Left lung (tissue), 10 donors: ENCODE measurements around the gene OTUB2. TPM values are rescaled to one million over a fixed set of nuclear protein-coding genes. Genes with fewer than 3 reads are reported as not detected.

ENCODE experiments used
- ATAC-seq: fragments of 200-7000 bp; cut with Tn5 transposase; one replicate; pipeline ENCODE4 v1.9.1; 2020; ENCODE audit warnings: moderate library complexity
- DNase-seq, 4 donors: peaks; one replicate each; pipeline ENCODE4 v3.0.0-alpha.2; 2013 to 2020
- H3K27ac ChIP-seq, 2 donors: fragments of 200-600 bp; sonication (generic) in 1 of 2; one replicate each; pipeline versions ENCODE4 v1.5.0 to v1.8.0; 2020 to 2021
- H3K27me3 ChIP-seq, 2 donors: fragments of 200-600 bp; sonication (generic) in 1 of 2; one replicate each; pipeline versions ENCODE4 v1.5.0 to v1.8.0; 2020 to 2021
- H3K36me3 ChIP-seq, 2 donors: fragments of 200-600 bp; sonication (generic) in 1 of 2; one replicate each; pipeline versions ENCODE4 v1.5.0 to v1.8.0; 2020 to 2021
- H3K4me1 ChIP-seq, 2 donors: fragments of 200-600 bp; one replicate each; pipeline ENCODE4 v1.8.0; 2021
- H3K4me3 ChIP-seq, 2 donors: fragments of 200-600 bp; sonication (generic) in 1 of 2; one replicate each; pipeline versions ENCODE4 v1.5.0 to v1.8.0; 2020 to 2021; ENCODE audit warnings: mild to moderate bottlenecking in 1 of 2
- H3K9me3 ChIP-seq, 2 donors: fragments of 200-600 bp; sonication (generic) in 1 of 2; one replicate each; pipeline versions ENCODE4 v1.5.0 to v1.8.0; 2020 to 2021
- CTCF ChIP-seq, 2 donors: fragments of 200-600 bp; sonication (generic) in 1 of 2; IDR thresholded peaks; one replicate each; pipeline versions ENCODE4 v1.5.0 to v1.8.0; 2021; ENCODE audit warnings: antibody characterized with exemption in 2 of 2
- intact Hi-C, 2 donors: fragments of 100-400 bp; cut with DNase I; formaldehyde crosslinking; loops; one replicate each; pipeline versions ENCODE4 v1.11.2 to v1.14.2; 2022
- polyA plus RNA-seq, 6 donors: library from polyadenylated mRNA; unstranded; fragments of 120-200 nt; gene quantifications; one replicate each; pipeline ENCODE4 v1.2.1, GENCODE V29; 2013; ENCODE audit not compliant: insufficient read length in 6 of 6
- total RNA-seq, 2 donors: library from RNA; stranded (reverse); fragmentation: NEBNext Ultra II Directional; extraction: Animal tissue kit (Norgen Biotek cat#: 25700); gene quantifications; one replicate each; pipeline ENCODE4 v1.2.1, GENCODE V29; 2021
- donor health status: DM: no; HTN: yes; CAD: no.
- donor health status: DM: no; HTN: no; CAD: no.

The OTUB2 gene
- total and polyA plus RNA-seq, 8 donors, result 1.2 to 5.4 (median 3.9) TPM

DNA sequence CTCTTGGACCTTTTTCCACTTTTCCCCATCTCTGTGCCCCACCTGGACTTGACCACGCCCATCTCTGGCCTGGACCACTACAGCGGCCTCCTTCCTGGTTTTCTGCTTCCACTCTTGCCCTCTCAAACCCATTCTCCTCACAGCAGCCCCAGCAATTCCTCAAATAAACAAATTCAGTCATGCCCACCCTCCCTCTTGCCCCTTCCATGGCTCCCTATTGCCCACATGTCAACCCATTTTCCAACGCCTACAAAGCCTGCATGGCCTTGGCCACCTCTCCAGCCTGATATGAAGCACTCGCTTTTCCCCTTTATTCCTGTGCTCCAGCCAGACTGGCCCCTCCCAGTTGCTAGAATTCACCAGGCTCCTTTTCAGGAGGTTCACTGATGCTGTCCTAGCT is 5.9 kb upstream of the OTUB2 start:
- TF ChIP-seq CTCF (IDR thresholded peaks at IDR 0.05), result no peak
- no peaks in the 10 kb centered on the region for H3K27me3 ChIP-seq
- H3K27ac ChIP-seq, result no peak overlapping the region
- H3K36me3 ChIP-seq, result no peaks in the 10 kb centered on the region
- DNase-seq (no peak), ATAC-seq (no peak)
- H3K9me3 ChIP-seq, result no peaks in the 10 kb centered on the region
- H3K4me1 ChIP-seq, result no peaks in the 10 kb centered on the region
- no peak overlapping the region for H3K4me3 ChIP-seq
- intact Hi-C loops, result no loop called here

- ATAC-seq (no peak), DNase-seq (no peak)
- intact Hi-C loops, result no loop called here
- no peaks in the 10 kb centered on the region for H3K36me3 ChIP-seq
- no peaks in the 10 kb centered on the region for H3K27me3 ChIP-seq
- no peaks in the 10 kb centered on the region for H3K9me3 ChIP-seq
- peaks cover 0 to 6% of the 10 kb centered on the region in 2 donors for H3K4me1 ChIP-seq
- H3K4me3 ChIP-seq, result no peak overlapping the region
- no peak overlapping the region for H3K27ac ChIP-seq
- TF ChIP-seq CTCF (IDR thresholded peaks at IDR 0.05), result no peak
These were observed 5.1 kb upstream of the OTUB2 start for GRCh38 chr14:94021001-94021400.

DNA sequence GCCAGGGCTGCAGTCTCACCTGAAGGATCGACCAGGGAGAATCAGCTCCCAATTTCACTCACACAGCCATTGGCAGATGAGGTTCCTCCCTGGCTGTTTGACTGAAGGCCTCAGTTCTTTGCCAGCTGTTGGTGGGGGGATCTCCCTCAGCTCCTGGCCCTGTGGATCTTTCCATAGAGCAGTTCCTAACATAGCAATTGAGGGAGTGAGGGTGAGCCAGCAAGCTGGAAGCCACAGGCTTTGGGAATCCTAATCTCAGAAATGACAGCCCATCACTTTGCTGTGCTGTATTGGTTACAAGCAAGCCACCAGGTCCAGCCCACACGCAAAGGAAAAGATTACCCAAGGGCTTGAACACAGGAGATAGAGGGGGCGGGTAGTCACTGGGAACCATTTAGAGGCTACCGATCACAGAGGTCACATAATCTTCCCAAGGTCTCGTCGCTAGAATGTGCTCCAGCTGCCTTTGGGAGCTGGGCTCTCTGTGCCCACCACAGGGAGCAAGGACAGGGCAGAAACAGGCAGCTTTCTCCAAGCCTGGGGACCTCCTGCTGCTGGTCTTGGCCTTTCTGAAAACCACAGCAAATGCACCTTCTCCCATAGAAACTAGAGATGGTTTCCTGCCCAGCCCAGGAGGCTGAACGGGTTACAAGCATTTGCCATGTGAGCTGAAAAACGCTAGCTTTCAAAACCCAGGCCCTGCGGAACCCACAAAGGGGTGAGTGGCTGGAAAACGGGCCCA is 4.6 kb upstream of the OTUB2 start:
- Histone ChIP-seq H3K4me1 (peaks cover 0 to 7% of the 10 kb centered on the region in 2 donors), H3K36me3 (no peaks in the 10 kb centered on the region), H3K9me3 (no peaks in the 10 kb centered on the region), H3K4me3 (no peak overlapping the region), H3K27me3 (no peaks in the 10 kb centered on the region), H3K27ac (no peak overlapping the region)
- no peak for TF ChIP-seq CTCF (IDR thresholded peaks at IDR 0.05)
- ATAC-seq, result no peak
- no peak for DNase-seq
- intact Hi-C loops, result no loop called here

GRCh38 chr14:94022532-94023411 is 3.4 kb upstream of the OTUB2 start:
- H3K27me3 ChIP-seq, result no peaks in the 10 kb centered on the region
- no peak for TF ChIP-seq CTCF (IDR thresholded peaks at IDR 0.05)
- no peak overlapping the region for H3K4me3 ChIP-seq
- H3K4me1 ChIP-seq, result peaks cover 5 to 16% of the 10 kb centered on the region in 2 donors
- no peaks in the 10 kb centered on the region for H3K9me3 ChIP-seq
- no peaks in the 10 kb centered on the region for H3K36me3 ChIP-seq
- ATAC-seq (no peak), DNase-seq (no peak)
- no peak overlapping the region for H3K27ac ChIP-seq
- intact Hi-C loops, result no loop called here

DNA sequence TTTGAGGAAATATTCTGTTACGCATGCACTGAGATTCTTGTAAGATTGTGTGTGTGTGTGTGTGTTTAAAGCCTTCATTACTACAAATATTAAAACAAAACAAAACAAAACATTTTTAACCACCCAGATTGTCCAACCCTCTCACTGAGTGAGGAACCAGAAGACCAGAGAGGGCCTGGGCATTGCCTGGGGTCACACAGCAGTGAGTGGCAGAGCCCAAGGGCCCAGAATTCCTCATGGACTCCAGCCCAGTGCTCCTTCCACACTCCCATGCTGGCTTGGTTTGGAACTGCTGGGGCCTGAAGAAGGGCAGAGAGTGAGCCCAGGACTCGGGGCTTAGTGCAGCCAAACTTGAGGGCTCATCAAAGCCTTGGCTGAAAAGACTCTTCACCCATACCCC is 1.6 kb upstream of the OTUB2 start:
- Histone ChIP-seq H3K36me3 (no peaks in the 10 kb centered on the region), H3K4me3 (no peak overlapping the region), H3K4me1 (peaks cover 5 to 23% of the 10 kb centered on the region in 2 donors), H3K27me3 (no peaks in the 10 kb centered on the region), H3K9me3 (no peaks in the 10 kb centered on the region), H3K27ac (no peak overlapping the region)
- no peak for ATAC-seq
- intact Hi-C loops, result no loop called here
- DNase-seq, result no peak
- TF ChIP-seq CTCF (IDR thresholded peaks at IDR 0.05), result no peak
